HAP-1 (cell line): Measurements from ENCODE around the gene CLMP.
A peak's percentile ranks its signal among the peaks of the same experiment; 100 is the strongest.

Source experiments
- DNase-seq, 2 experiments: peaks; one replicate each; pipeline ENCODE4 v3.0.0-alpha.2; 2016 to 2020; ENCODE audit warnings: low spot score in 2 of 2
- H3K27me3 ChIP-seq: fragments of 250-450 bp; sonication (Bioruptor Pico); 2 replicates; pipeline ENCODE4 v1.5.1; 2020; ENCODE audit warnings: low read depth, mild to moderate bottlenecking, moderate library complexity
- H3K36me3 ChIP-seq: fragments of 250-450 bp; sonication (Bioruptor Pico); replicated peaks from 2 replicates; pipeline ENCODE4 v1.5.1; 2020; ENCODE audit warnings: mild to moderate bottlenecking
- H3K4me1 ChIP-seq: fragments of 250-450 bp; sonication (Bioruptor Pico); 2 replicates; pipeline ENCODE4 v1.5.1; 2020; ENCODE audit warnings: mild to moderate bottlenecking
- H3K4me3 ChIP-seq: fragments of 250-450 bp; sonication (Bioruptor Pico); 2 replicates; pipeline ENCODE4 v1.5.1; 2020; ENCODE audit warnings: mild to moderate bottlenecking, moderate library complexity
- H3K9me3 ChIP-seq: fragments of 250-450 bp; sonication (Bioruptor Pico); 2 replicates; pipeline ENCODE4 v1.5.1; 2020; ENCODE audit warnings: mild to moderate bottlenecking, moderate library complexity
- in situ Hi-C: fragments of 300-500 bp; cut with MboI; formaldehyde crosslinking; loops from 3 replicates; pipeline ENCODE4 v1.14.3; 2020; ENCODE audit warnings: low sequenced_read_pairs, inconsistent platforms, mixed read lengths

CLMP gene, protein sequence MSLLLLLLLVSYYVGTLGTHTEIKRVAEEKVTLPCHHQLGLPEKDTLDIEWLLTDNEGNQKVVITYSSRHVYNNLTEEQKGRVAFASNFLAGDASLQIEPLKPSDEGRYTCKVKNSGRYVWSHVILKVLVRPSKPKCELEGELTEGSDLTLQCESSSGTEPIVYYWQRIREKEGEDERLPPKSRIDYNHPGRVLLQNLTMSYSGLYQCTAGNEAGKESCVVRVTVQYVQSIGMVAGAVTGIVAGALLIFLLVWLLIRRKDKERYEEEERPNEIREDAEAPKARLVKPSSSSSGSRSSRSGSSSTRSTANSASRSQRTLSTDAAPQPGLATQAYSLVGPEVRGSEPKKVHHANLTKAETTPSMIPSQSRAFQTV

DNA sequence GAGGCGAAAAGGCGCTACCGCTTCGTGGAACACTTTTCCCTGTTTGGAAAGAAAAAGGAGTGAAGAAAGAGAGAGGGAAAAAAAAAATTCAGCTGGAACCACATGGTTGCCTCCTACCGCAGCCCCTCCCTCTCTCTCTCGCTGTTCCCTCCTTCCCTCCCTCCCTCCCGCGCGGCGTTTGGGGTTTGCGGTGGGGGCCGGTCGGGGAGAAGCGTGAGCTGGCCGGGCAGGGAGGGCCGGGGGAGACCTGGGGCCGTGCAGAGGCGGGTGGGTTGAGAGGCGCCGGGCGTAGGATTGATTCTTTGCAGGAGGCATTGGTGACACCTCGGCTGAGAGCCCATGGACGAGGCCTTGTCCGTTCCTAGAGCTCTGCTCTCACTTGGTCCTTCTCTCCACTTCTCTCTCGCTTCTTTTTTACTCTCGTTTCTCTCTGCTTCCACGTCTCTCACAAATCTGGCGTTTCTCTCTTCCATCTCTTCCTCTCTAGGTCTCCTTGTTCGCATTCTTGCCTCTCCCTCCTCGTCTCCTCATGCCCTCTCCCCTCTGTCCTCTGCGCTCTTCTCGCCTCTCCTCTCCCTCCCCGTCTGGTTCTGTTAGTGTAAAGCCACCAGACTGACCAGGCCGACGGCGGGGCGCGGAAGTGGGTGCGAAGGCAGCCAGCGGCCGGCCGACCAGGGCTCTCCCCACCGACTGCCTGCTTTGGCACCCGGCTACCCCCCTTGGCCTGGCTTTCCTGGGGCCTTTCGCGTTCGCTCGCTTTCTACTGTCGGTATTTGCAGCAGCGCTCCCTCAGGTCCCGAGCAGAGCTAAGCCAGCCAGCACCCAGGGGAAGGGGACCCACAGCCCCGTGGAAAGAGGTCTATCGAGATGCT is at the start of gene CLMP:
TSS of gene CLMP (minus strand) at position 61 of the 872 bp plus-strand sequence. CDS start 308 bp downstream, outside the sequence.
- in situ Hi-C loops = no loop called here
- Histone ChIP-seq H3K9me3 (no peaks in the 10 kb centered on the region), H3K4me3 (no peak within 1 kb of the TSS)

GRCh38 chr11:123241874-123242543 is 47.0 kb upstream of the CLMP start:
- no peaks in the 10 kb centered on the region for H3K36me3 ChIP-seq
- H3K9me3 ChIP-seq = no peaks in the 10 kb centered on the region
- 0 out of 2 replicates have a peak, but pooled peaks cover 3% of the 10 kb centered on the region for H3K27me3 ChIP-seq
- no peak overlapping the region for H3K4me3 ChIP-seq
- in situ Hi-C loops = no loop called here
- H3K4me1 ChIP-seq = no peaks in the 10 kb centered on the region
- no peak for DNase-seq

More for the DNA sequence above, at the start of gene CLMP:
- Histone ChIP-seq H3K36me3 (no peaks in the 10 kb centered on the region), H3K27me3 (peaks cover 38% of the 10 kb centered on the region), H3K4me1 (no peaks in the 10 kb centered on the region)
- DNase-seq = peak in 1 of 2 experiments; percentile 31

- Histone ChIP-seq H3K4me3 (no peak overlapping the region), H3K9me3 (no peaks in the 10 kb centered on the region; the same call in 1 of the 2 replicates), H3K27me3 (0 out of 2 replicates have a peak, but pooled peaks cover 3% of the 10 kb centered on the region), H3K4me1 (no peaks in the 10 kb centered on the region), H3K36me3 (no peaks in the 10 kb centered on the region)
- in situ Hi-C loops = no loop called here
- no peak for DNase-seq
These were observed 46.2 kb upstream of the CLMP start for GRCh38 chr11:123241294-123241693.

DNA sequence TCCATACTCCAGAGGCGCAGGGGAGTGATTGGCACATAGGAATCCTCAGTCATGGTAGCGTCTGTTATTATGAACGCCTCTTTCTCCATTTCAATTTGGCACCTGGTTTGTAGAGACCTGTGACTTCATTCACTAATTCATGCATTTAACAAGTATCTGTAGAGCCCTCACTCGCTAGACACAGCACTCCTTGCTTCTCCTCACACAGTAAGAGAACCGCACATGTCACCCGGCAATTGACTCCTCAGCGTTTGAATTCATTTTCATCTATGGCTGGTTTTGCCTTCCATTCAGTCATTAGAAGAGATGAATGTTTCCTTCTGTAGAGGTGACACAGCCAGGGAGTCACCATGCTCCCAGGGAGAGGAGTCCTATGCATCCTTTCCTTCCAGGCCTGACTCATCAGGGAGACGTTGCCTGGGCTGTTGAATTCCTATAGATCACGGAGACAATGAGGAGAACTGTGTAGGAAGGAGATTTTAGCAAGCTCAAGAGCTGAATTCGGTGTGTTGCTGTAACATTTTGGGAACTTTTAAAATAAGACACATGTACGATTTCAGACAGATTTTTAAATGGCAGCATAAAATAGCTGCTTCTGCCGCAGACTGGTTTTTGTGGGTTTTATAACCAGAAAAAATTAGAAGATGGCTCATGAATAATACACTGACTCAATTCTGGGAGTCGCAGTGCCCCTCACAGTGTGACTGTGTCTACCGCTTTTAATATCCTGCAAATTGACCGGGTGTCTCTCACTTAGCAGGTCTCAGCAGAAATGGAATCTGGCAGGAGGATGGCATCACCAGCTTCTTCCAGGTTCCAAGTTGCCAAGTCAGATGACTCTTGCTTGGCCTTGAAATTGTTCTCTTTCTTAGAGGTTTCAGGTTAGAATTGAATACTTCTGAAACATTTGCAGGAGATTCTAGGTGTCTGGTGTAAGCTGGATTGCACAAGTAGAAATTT is 44.4 kb upstream of the CLMP start:
- H3K36me3 ChIP-seq = no peaks in the 10 kb centered on the region
- in situ Hi-C loops = no loop called here
- no peaks in the 10 kb centered on the region; the same call in 1 of the 2 replicates for H3K9me3 ChIP-seq
- no peaks in the 10 kb centered on the region for H3K4me1 ChIP-seq
- no peak for DNase-seq
- 0 out of 2 replicates have a peak, but pooled peaks cover 3% of the 10 kb centered on the region for H3K27me3 ChIP-seq
- H3K4me3 ChIP-seq = no peak overlapping the region

- Histone ChIP-seq H3K4me1 (no peaks in the 10 kb centered on the region), H3K4me3 (no peak overlapping the region), H3K27me3 (0 out of 2 replicates have a peak, but pooled peaks cover 3% of the 10 kb centered on the region), H3K36me3 (no peaks in the 10 kb centered on the region), H3K9me3 (no peaks in the 10 kb centered on the region; the same call in 1 of the 2 replicates)
- DNase-seq = no peak
- in situ Hi-C loops = no loop called here
These were observed 43.2 kb upstream of the CLMP start for GRCh38 chr11:123238297-123238696.

- Histone ChIP-seq H3K36me3 (no peaks in the 10 kb centered on the region), H3K9me3 (no peaks in the 10 kb centered on the region; the same call in 1 of the 2 replicates), H3K4me3 (no peak overlapping the region), H3K4me1 (no peaks in the 10 kb centered on the region), H3K27me3 (0 out of 2 replicates have a peak, but pooled peaks cover 3% of the 10 kb centered on the region)
- DNase-seq = no peak
- in situ Hi-C loops = no loop called here
These were observed 41.8 kb upstream of the CLMP start for GRCh38 chr11:123236879-123237278.

DNA sequence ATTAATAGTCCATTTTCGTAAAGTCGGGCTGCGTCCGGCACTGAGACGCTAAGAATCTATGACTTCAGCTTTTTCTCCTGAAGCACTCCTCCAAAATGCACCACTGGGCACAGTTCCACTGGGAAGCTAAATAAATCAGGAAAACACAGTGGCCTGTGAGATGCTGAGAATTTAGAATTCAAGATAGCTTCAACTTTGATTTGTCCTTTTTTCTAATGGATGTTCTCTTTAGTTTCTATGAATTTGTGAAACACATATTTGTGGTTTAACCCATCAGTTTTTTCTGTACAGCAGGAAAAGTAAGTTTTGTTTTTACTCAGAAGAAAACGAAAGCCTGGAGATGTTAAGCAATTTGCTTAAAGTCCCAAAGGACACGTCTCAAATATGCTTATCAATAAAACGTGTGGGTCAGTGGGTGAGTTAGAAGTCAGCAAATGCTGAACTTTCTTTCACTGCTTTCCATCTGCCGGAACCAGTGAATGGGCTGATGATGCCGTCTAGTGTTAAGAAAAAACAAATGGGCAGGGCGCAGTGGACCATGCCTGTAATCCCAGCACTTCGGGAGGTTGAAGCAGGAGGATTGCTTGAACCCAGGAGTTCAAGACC is 40.7 kb upstream of the CLMP start:
- H3K4me1 ChIP-seq = no peaks in the 10 kb centered on the region
- no peaks in the 10 kb centered on the region for H3K36me3 ChIP-seq
- no peaks in the 10 kb centered on the region; the same call in 1 of the 2 replicates for H3K9me3 ChIP-seq
- DNase-seq = no peak
- H3K27me3 ChIP-seq = no peaks in the 10 kb centered on the region
- no peak overlapping the region for H3K4me3 ChIP-seq
- in situ Hi-C loops = no loop called here

DNA sequence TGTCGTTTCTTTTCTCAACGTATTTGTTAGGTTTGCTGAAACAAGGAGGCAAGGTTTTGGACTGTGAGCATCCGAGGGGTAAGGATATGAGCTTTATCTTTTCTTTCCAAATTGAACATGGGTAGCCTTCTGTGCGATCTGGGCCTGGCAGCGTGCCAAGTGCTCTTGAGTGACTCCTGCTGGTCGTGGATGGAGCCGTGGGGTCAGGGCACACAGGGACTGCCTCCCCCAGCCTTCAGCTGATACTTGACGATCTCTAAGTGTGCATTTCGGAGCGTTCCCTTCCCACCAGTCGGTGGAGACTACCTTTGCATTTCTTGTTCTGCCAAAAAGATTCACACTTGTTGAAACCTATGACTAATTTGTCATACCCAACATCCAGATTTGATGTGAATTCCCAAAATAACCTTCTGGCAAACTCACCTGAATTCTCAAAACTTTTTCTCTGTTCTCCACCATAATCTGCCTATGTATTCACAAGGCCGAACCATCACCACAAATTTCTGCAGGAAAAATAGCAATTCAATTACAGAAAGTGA is 40.1 kb upstream of the CLMP start:
- no peaks in the 10 kb centered on the region; the same call in 1 of the 2 replicates for H3K9me3 ChIP-seq
- H3K27me3 ChIP-seq = no peaks in the 10 kb centered on the region
- no peak overlapping the region for H3K4me3 ChIP-seq
- in situ Hi-C loops = no loop called here
- H3K4me1 ChIP-seq = no peaks in the 10 kb centered on the region
- DNase-seq = peak in 1 of 2 experiments; percentile 69
- no peaks in the 10 kb centered on the region for H3K36me3 ChIP-seq

DNA sequence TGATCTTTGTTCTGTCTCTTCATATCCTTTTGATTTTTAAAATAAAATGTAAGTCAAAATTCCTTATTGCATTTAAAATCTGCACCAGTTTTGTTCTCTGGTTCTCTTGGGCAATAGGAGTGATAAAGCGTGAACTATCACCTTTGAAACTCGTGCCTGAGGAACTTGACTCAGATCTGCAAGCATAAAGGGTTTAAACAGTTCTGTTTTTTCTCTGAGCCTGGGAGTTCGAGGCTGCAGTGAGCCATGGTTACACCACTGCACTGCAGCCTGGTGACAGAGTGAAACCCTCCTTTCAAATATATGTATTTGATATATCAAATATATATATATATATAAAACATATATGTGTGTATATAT is 38.9 kb upstream of the CLMP start:
- Histone ChIP-seq H3K27me3 (no peaks in the 10 kb centered on the region), H3K9me3 (no peaks in the 10 kb centered on the region; the same call in 1 of the 2 replicates), H3K36me3 (no peaks in the 10 kb centered on the region), H3K4me1 (no peaks in the 10 kb centered on the region; the same call in 1 of the 2 replicates), H3K4me3 (no peak overlapping the region)
- DNase-seq = no peak
- in situ Hi-C loops = no loop called here

DNA sequence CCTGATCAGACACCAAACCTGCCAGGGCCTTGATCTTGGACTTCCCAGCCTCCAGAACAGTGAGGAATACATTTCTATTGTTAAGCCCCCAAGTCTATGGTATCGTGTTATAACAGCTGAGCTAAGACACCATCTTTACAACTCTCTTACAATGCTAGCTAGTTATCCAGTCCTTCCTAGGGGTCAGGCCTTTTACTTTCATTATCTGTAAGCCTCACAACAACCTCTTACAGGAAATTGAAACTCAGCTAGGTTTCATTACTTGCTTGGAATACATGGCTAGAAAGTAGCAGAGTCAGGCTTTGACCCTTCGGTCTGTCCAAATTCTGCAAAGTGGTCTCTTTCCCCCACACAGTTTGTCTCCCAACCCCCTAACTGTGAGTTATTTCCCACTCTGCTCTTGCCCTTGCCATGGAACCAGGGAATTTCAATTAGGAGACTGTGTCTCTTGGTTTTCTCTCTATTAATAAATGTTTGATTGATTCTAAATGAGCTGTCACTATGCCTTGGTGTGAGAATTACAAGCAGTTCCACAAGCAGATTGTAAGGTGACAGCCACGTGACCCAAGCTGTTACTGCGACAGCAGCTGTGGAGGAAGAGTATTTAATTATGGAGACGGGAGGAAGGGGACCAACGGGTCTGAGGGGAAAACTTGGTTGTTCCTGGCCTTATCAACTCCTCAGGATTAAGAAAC is 38.4 kb upstream of the CLMP start:
- Histone ChIP-seq H3K9me3 (no peaks in the 10 kb centered on the region; the same call in 1 of the 2 replicates), H3K4me1 (peaks cover 2% of the 10 kb centered on the region; the same call in 1 of the 2 replicates), H3K4me3 (no peak overlapping the region), H3K27me3 (no peaks in the 10 kb centered on the region), H3K36me3 (no peaks in the 10 kb centered on the region)
- in situ Hi-C loops = no loop called here
- no peak for DNase-seq

DNA sequence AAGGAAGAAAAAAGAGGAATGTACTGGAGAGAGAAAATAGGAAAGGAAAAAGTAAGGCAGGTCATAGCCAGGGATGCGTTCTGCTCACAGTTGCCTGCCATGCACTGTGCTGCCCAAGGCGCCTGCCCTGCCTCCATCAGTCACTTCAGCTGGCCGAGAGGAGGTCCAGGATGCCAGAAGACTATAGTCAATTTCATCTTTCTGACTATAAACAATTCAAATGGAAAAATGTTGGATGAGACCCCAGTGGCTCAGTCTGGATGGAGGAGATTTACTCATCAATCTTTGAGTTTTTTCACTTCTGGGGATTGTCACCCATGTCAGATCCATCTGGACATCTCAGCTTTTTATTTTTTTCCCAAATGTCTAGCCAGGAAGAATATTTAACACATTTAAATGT is 36.7 kb upstream of the CLMP start:
- in situ Hi-C loops = no loop called here
- H3K36me3 ChIP-seq = no peaks in the 10 kb centered on the region
- H3K27me3 ChIP-seq = no peaks in the 10 kb centered on the region
- H3K9me3 ChIP-seq = no peaks in the 10 kb centered on the region
- H3K4me1 ChIP-seq = peaks cover 2% of the 10 kb centered on the region; the same call in 1 of the 2 replicates
- no peak for DNase-seq
- H3K4me3 ChIP-seq = no peak overlapping the region
